Hypothalamus (tissue), 51 donors: Measurements from ENCODE around the gene ANO2.

Source experiments
- DNase-seq, 51 donors: peaks; one replicate each; lab custom pipeline; 2025; lab: John Stamatoyannopoulos, UW

Gene ANO2

GRCh38 chr12:5921966-5922899, 22.8 kb downstream of the ANO2 start:
- no peak for DNase-seq

- no peak for DNase-seq
Measured at GRCh38 chr12:5921027-5921909, 23.8 kb downstream of the ANO2 start.

- no peak for DNase-seq
Measured at GRCh38 chr12:5916785-5917290, 28.2 kb downstream of the ANO2 start.

GRCh38 chr12:5915511-5915910, 29.5 kb downstream of the ANO2 start:
- DNase-seq: no peak

- DNase-seq: no peak
Measured at GRCh38 chr12:5914387-5915149, 30.5 kb downstream of the ANO2 start.

- DNase-seq: peak in 4 of 51 donors; percentile 7 to 14 (median 12)
Measured at GRCh38 chr12:5913387-5913786, 31.7 kb downstream of the ANO2 start.

GRCh38 chr12:5912437-5913334, 32.4 kb downstream of the ANO2 start:
- DNase-seq: no peak

GRCh38 chr12:5912011-5912410, 33.0 kb downstream of the ANO2 start:
- no peak for DNase-seq

- DNase-seq: no peak
Measured at GRCh38 chr12:5910790-5911548, 34.1 kb downstream of the ANO2 start.

GRCh38 chr12:5909560-5909959, 35.5 kb downstream of the ANO2 start:
- no peak for DNase-seq

- no peak for DNase-seq
Measured at GRCh38 chr12:5908251-5908650, 36.8 kb downstream of the ANO2 start.

- no peak for DNase-seq
Measured at GRCh38 chr12:5907807-5908206, 37.3 kb downstream of the ANO2 start.

GRCh38 chr12:5905757-5906156, 39.3 kb downstream of the ANO2 start:
- DNase-seq: no peak

- DNase-seq: no peak
Measured at GRCh38 chr12:5904969-5905368, 40.1 kb downstream of the ANO2 start.

GRCh38 chr12:5904441-5904840, 40.6 kb downstream of the ANO2 start:
- no peak for DNase-seq

- no peak for DNase-seq
Measured at GRCh38 chr12:5902736-5903135, 42.3 kb downstream of the ANO2 start.

GRCh38 chr12:5901416-5901815, 43.6 kb downstream of the ANO2 start:
- DNase-seq: no peak

- DNase-seq: no peak
Measured at GRCh38 chr12:5900533-5901205, 44.4 kb downstream of the ANO2 start.
